ENCODE results near the gene PLEKHG4B.

- TF ChIP-seq EP300 (IDR thresholded peaks at IDR 0.05; ENCODE audit: borderline replicate concordance in 1 of 2, low read depth in 2 of 2, low read length in 2 of 2), result no peak
- TF ChIP-seq CTCF (IDR thresholded peaks at IDR 0.05; ENCODE audit: control extremely low read depth in 1 of 3, insufficient read depth in 1 of 3, low read depth in 1 of 3, low read length in 3 of 3), result peak in 1 of 3 experiments; percentile 21; a peak in 1 of 4 replicates
- no peak for TF ChIP-seq JUN (IDR thresholded peaks at IDR 0.05; ENCODE audit: low read depth, low read length)
- no peak for TF ChIP-seq TAF1 (IDR thresholded peaks at IDR 0.05; ENCODE audit: low read depth, low read length)
- no peak for TF ChIP-seq CTBP2 (IDR thresholded peaks at IDR 0.05; ENCODE audit: borderline replicate concordance, insufficient read depth, insufficient read length, low read length)
- TF ChIP-seq POLR2AphosphoS5 (IDR thresholded peaks at IDR 0.05; ENCODE audit: low read depth, low read length), result no peak
- TF ChIP-seq, protein P1, sequence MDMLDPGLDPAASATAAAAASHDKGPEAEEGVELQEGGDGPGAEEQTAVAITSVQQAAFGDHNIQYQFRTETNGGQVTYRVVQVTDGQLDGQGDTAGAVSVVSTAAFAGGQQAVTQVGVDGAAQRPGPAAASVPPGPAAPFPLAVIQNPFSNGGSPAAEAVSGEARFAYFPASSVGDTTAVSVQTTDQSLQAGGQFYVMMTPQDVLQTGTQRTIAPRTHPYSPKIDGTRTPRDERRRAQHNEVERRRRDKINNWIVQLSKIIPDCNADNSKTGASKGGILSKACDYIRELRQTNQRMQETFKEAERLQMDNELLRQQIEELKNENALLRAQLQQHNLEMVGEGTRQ (IDR thresholded peaks at IDR 0.05; ENCODE audit: low read length), result no peak
- TF ChIP-seq, protein P2, sequence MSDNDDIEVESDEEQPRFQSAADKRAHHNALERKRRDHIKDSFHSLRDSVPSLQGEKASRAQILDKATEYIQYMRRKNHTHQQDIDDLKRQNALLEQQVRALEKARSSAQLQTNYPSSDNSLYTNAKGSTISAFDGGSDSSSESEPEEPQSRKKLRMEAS (IDR thresholded peaks at IDR 0.05), result no peak
- no peak for TF ChIP-seq EGR1 (IDR thresholded peaks at IDR 0.05; ENCODE audit: borderline replicate concordance, low read depth, low read length)
Measured at GRCh38 chr5:136901-137300, 44.9 kb downstream of the PLEKHG4B start.
